HepG2 (cell line): ENCODE results near the gene KLHL13.

Source experiments
- FOXK1 ChIP-seq: sonication (generic); formaldehyde crosslinking; IDR thresholded peaks from 2 replicates; pipeline ENCODE4 v1.4.0; 2020; ENCODE audit warnings: low read depth, missing genetic modification reagents, borderline replicate concordance
- HOXA7 ChIP-seq: sonication (generic); formaldehyde crosslinking; IDR thresholded peaks from 2 replicates; pipeline ENCODE4 v1.8.1; 2022; ENCODE audit warnings: mild to moderate bottlenecking, missing genetic modification reagents, moderate library complexity
- MEF2D ChIP-seq: sonication (generic); formaldehyde crosslinking; IDR thresholded peaks from 2 replicates; pipeline ENCODE4 v1.5.1; 2020; ENCODE audit warnings: mild to moderate bottlenecking, missing genetic modification reagents
- POLR2AphosphoS5 ChIP-seq: IDR thresholded peaks from 2 replicates; pipeline ENCODE4 v1.6.1; 2012; ENCODE audit warnings: low read depth, low read length
- PPARG ChIP-seq: conservative IDR thresholded peaks from 2 replicates; pipeline ENCODE4 v1.6.1; 2016; ENCODE audit warnings: missing biosample characterization, missing genetic modification reagents
- SMARCE1 ChIP-seq: fragments of 450-650 bp; IDR thresholded peaks from 2 replicates; pipeline ENCODE4 v1.6.1; 2017; ENCODE audit warnings: borderline replicate concordance

DNA sequence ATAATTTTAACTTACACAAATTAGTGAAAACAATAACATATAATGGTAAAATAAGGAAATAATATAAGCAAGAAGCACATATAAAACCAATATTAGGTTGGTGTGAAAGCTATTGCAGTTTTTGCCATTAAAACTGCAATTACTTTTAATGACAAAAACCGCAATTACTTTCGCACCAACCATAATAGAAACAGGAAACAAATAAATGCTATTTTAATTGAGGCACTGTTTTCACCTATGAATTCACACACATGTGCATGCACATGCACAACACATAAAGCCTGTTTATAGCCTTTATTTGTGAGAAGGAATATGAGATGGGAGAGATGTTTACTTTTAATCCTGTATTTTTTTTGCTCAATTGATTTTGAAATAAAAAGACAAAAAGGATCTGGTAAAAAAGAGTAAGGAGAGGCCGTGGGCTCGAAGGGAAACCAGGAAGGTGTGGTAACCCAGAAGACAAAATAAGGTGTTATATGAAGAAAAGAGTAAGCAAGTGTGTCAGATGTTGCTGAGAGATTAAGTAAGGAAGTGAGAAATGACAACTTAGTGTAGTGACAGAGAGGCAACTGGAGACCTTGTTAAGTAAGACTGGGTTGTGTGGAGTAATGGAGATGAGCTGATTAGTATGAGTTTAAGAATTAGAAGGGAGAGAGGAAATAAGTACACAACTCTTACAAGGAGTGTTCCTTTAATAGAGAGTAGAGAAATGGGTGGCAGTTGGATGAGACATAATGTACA lies 69.0 kb downstream of the KLHL13 start:
- TF ChIP-seq PPARG (CRISPR knock-in tag) (no peak), HOXA7 (CRISPR knock-in tag) (no peak), SMARCE1 (no peak), POLR2AphosphoS5 (no peak), FOXK1 (CRISPR knock-in tag) (no peak), MEF2D (CRISPR knock-in tag) (no peak)
